Suprapubic skin (tissue), 4 donors: ENCODE results near the gene ETV5.

ENCODE experiments used
- EP300 ChIP-seq: sonication (generic); formaldehyde crosslinking; IDR thresholded peaks from one replicate; pipeline ENCODE4 v1.6.1; 2017; ENCODE audit warnings: antibody characterized with exemption
- POLR2A ChIP-seq, 2 donors: fragments of 450-650 bp; IDR thresholded peaks; one replicate each; pipeline ENCODE4 v1.6.1; 2017; ENCODE audit warnings: antibody characterized with exemption in 2 of 2, mild to moderate bottlenecking in 2 of 2, moderate library complexity in 2 of 2
- POLR2AphosphoS5 ChIP-seq, 3 donors: sonication (generic); formaldehyde crosslinking; IDR thresholded peaks; one replicate each; pipeline ENCODE4 v1.6.1; 2017; ENCODE audit warnings: antibody characterized with exemption in 3 of 3
- TF ChIP-seq, protein P1 (sequence below), 2 donors: fragments of 200-600 bp in 1 of 2; fragments of 450-650 bp in 1 of 2; sonication (generic) in 1 of 2; IDR thresholded peaks; one replicate each; pipeline ENCODE4 v1.5.1; 2016 to 2019; ENCODE audit warnings: antibody characterized with exemption in 2 of 2, mild to moderate bottlenecking in 1 of 2, moderate library complexity in 1 of 2

DNA sequence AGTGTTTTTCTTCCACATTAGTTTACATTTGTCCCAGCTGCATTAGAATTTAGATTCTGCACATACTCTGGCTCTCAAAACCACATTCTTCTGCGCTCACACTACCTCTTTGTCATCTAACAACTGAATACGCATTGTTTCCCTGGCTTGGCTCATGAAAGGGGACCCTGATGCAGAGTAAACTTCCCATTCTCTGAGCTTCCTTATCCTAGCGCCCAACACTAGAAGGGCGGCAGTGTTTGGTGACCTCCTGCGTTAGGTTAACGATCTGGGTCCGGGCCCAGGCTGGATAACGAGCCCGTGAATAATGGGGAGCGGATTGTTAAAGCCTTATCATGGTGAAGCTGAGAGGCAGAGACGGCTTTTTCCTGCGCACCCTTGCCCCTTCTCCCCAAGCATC, 63.9 kb downstream of the ETV5 start:
- TF ChIP-seq, protein P1, sequence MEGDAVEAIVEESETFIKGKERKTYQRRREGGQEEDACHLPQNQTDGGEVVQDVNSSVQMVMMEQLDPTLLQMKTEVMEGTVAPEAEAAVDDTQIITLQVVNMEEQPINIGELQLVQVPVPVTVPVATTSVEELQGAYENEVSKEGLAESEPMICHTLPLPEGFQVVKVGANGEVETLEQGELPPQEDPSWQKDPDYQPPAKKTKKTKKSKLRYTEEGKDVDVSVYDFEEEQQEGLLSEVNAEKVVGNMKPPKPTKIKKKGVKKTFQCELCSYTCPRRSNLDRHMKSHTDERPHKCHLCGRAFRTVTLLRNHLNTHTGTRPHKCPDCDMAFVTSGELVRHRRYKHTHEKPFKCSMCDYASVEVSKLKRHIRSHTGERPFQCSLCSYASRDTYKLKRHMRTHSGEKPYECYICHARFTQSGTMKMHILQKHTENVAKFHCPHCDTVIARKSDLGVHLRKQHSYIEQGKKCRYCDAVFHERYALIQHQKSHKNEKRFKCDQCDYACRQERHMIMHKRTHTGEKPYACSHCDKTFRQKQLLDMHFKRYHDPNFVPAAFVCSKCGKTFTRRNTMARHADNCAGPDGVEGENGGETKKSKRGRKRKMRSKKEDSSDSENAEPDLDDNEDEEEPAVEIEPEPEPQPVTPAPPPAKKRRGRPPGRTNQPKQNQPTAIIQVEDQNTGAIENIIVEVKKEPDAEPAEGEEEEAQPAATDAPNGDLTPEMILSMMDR (IDR thresholded peaks at IDR 0.05) = no peak
- TF ChIP-seq POLR2A (IDR thresholded peaks at IDR 0.05) = no peak
- TF ChIP-seq POLR2AphosphoS5 (IDR thresholded peaks at IDR 0.05) = no peak
- no peak for TF ChIP-seq EP300
